WERI-Rb-1 (cell line): ENCODE results near the gene NDST1.
A peak's percentile ranks its signal among the peaks of the same experiment; 100 is the strongest.

Experiments
- DNase-seq: peaks from one replicate; pipeline ENCODE4 v3.0.0-alpha.2; 2020
- H3K27ac ChIP-seq: fragments of 250-450 bp; sonication (Bioruptor Pico); 2 replicates; pipeline ENCODE4 v1.5.1; 2020; ENCODE audit warnings: mild to moderate bottlenecking, moderate library complexity
- H3K27me3 ChIP-seq: fragments of 250-450 bp; sonication (Bioruptor Pico); 2 replicates; pipeline ENCODE4 v1.5.1; 2021; ENCODE audit warnings: mild to moderate bottlenecking, low read depth, moderate library complexity; ENCODE audit not compliant: insufficient read depth, severe bottlenecking
- H3K36me3 ChIP-seq: fragments of 250-450 bp; sonication (Bioruptor Pico); 2 replicates; pipeline ENCODE4 v1.5.1; 2020; ENCODE audit warnings: mild to moderate bottlenecking, moderate library complexity
- H3K4me3 ChIP-seq: 2 replicates; pipeline ENCODE4 v1.5.1; 2011; ENCODE audit warnings: low read depth, mild to moderate bottlenecking, control low read depth, low read length
- H3K9me3 ChIP-seq: fragments of 250-450 bp; sonication (Bioruptor Pico); 2 replicates; pipeline ENCODE4 v1.5.1; 2021; ENCODE audit warnings: mild to moderate bottlenecking, moderate library complexity; ENCODE audit not compliant: severe bottlenecking
- CTCF ChIP-seq: IDR thresholded peaks from 2 replicates; pipeline ENCODE4 v1.5.1; 2011; ENCODE audit warnings: low read depth, mild to moderate bottlenecking, control low read depth, inconsistent platforms, low read length

Gene NDST1

GRCh38 chr5:150589862-150590601 lies 82.1 kb downstream of the NDST1 start:
- H3K27me3 ChIP-seq = no peaks in the 10 kb centered on the region
- DNase-seq = peak; percentile 26
- H3K36me3 ChIP-seq = no peaks in the 10 kb centered on the region
- no peak overlapping the region for H3K4me3 ChIP-seq
- TF ChIP-seq CTCF = peak; percentile 43; the same call in 1 of the 2 replicates
- no peak overlapping the region for H3K27ac ChIP-seq
- H3K9me3 ChIP-seq = no peaks in the 10 kb centered on the region

GRCh38 chr5:150590979-150591695 lies 83.2 kb downstream of the NDST1 start:
- Histone ChIP-seq H3K27me3 (no peaks in the 10 kb centered on the region), H3K27ac (no peak overlapping the region), H3K36me3 (no peaks in the 10 kb centered on the region), H3K9me3 (no peaks in the 10 kb centered on the region), H3K4me3 (no peak overlapping the region)
- DNase-seq = no peak
- no peak for TF ChIP-seq CTCF

- TF ChIP-seq CTCF = no peak
- no peak overlapping the region for H3K4me3 ChIP-seq
- no peaks in the 10 kb centered on the region for H3K9me3 ChIP-seq
- no peak for DNase-seq
- no peaks in the 10 kb centered on the region for H3K36me3 ChIP-seq
- no peaks in the 10 kb centered on the region for H3K27me3 ChIP-seq
- H3K27ac ChIP-seq = no peak overlapping the region
These were observed 85.7 kb downstream of the NDST1 start for GRCh38 chr5:150593593-150593992.

GRCh38 chr5:150593996-150594395 lies 86.1 kb downstream of the NDST1 start:
- Histone ChIP-seq H3K27ac (no peak overlapping the region), H3K4me3 (no peak overlapping the region), H3K27me3 (no peaks in the 10 kb centered on the region), H3K36me3 (no peaks in the 10 kb centered on the region), H3K9me3 (no peaks in the 10 kb centered on the region)
- DNase-seq = no peak
- TF ChIP-seq CTCF = no peak

GRCh38 chr5:150595466-150596031 lies 87.6 kb downstream of the NDST1 start:
- Histone ChIP-seq H3K27ac (no peak overlapping the region), H3K27me3 (no peaks in the 10 kb centered on the region), H3K4me3 (no peak overlapping the region), H3K9me3 (no peaks in the 10 kb centered on the region), H3K36me3 (no peaks in the 10 kb centered on the region)
- no peak for DNase-seq
- TF ChIP-seq CTCF = no peak
